Breast epithelium (tissue), 4 donors: ENCODE data around the gene JMY. TPM values are rescaled to one million over a fixed set of nuclear protein-coding genes. Genes with fewer than 3 reads are reported as not detected.

ENCODE experiments used
- DNase-seq, 2 donors: peaks; one replicate each; pipeline ENCODE4 v3.0.0-alpha.2; 2019; ENCODE audit warnings: low spot score in 2 of 2
- H3K27ac ChIP-seq, 2 donors: fragments of 200-600 bp; sonication (generic) in 1 of 2; one replicate each; pipeline ENCODE4 v1.5.1; 2016 to 2019; ENCODE audit warnings: mild to moderate bottlenecking in 1 of 2
- H3K27me3 ChIP-seq, 2 donors: fragments of 200-600 bp; sonication (generic) in 1 of 2; one replicate each; pipeline versions ENCODE4 v1.5.1 to v1.6.0; 2017 to 2019; ENCODE audit warnings: control low read depth in 1 of 2, mild to moderate bottlenecking in 1 of 2
- H3K36me3 ChIP-seq: fragments of 200-600 bp; one replicate; pipeline ENCODE4 v1.5.1; 2019
- H3K4me1 ChIP-seq, 2 donors: fragments of 200-600 bp; sonication (generic); one replicate each; pipeline ENCODE4 v1.5.1; 2016 to 2019; ENCODE audit warnings: control low read depth in 1 of 2
- H3K4me3 ChIP-seq, 3 donors: fragments of 200-600 bp; sonication (generic); 1 replicate in 2 of 3; 2 replicates in 1 of 3; pipeline ENCODE4 v1.5.1; 2016 to 2019; ENCODE audit warnings: mild to moderate bottlenecking in 3 of 3, moderate library complexity in 2 of 3
- H3K9me3 ChIP-seq, 2 donors: fragments of 200-600 bp; sonication (generic) in 1 of 2; one replicate each; pipeline ENCODE4 v1.5.1; 2016 to 2019; ENCODE audit warnings: control low read depth in 1 of 2
- CTCF ChIP-seq, 3 donors: fragments of 450-650 bp; IDR thresholded peaks; one replicate each; pipeline ENCODE4 v1.5.1; 2016 to 2017; ENCODE audit warnings: antibody characterized with exemption in 3 of 3, mild to moderate bottlenecking in 3 of 3, moderate library complexity in 3 of 3
- POLR2A ChIP-seq: fragments of 450-650 bp; IDR thresholded peaks from one replicate; pipeline ENCODE4 v1.6.1; 2016; ENCODE audit warnings: antibody characterized with exemption, mild to moderate bottlenecking, moderate library complexity
- POLR2AphosphoS5 ChIP-seq, 3 donors: sonication (generic); formaldehyde crosslinking; IDR thresholded peaks; one replicate each; pipeline ENCODE4 v1.6.1; 2017; ENCODE audit warnings: antibody characterized with exemption in 3 of 3
- intact Hi-C: fragments of 100-400 bp; cut with DNase I; formaldehyde crosslinking; loops from one replicate; pipeline ENCODE4 v1.15.1; 2023; ENCODE audit warnings: low total_unique reads
- total RNA-seq, 3 donors: library from RNA; depleted of rRNA; stranded (reverse); fragments of >200 nt; gene quantifications; one replicate each; pipeline ENCODE4 v1.1.0, GENCODE V29; 2016

JMY gene
- total RNA-seq, 3 donors from 2014 or later: 15.8 to 29.9 (median 16.1) TPM

GRCh38 chr5:79205965-79206364, 30.0 kb upstream of the JMY start:
- no peak overlapping the region for H3K4me3 ChIP-seq
- H3K27ac ChIP-seq: no peak overlapping the region
- TF ChIP-seq POLR2AphosphoS5 (IDR thresholded peaks at IDR 0.05): no peak
- no peak for TF ChIP-seq POLR2A
- H3K9me3 ChIP-seq: peaks cover 0 to 4% of the 10 kb centered on the region in 2 donors
- DNase-seq: no peak
- no peaks in the 10 kb centered on the region for H3K36me3 ChIP-seq
- H3K4me1 ChIP-seq: no peaks in the 10 kb centered on the region
- intact Hi-C loops: no loop called here
- no peaks in the 10 kb centered on the region for H3K27me3 ChIP-seq

GRCh38 chr5:79206541-79206940, 29.4 kb upstream of the JMY start:
- Histone ChIP-seq H3K36me3 (no peaks in the 10 kb centered on the region), H3K27ac (no peak overlapping the region), H3K4me1 (no peaks in the 10 kb centered on the region), H3K4me3 (no peak overlapping the region), H3K27me3 (no peaks in the 10 kb centered on the region), H3K9me3 (peaks cover 0 to 4% of the 10 kb centered on the region in 2 donors)
- TF ChIP-seq CTCF (IDR thresholded peaks at IDR 0.05) (no peak), POLR2A (no peak), POLR2AphosphoS5 (IDR thresholded peaks at IDR 0.05) (no peak)
- DNase-seq: no peak
- intact Hi-C loops: no loop called here

- H3K27ac ChIP-seq: no peak overlapping the region
- TF ChIP-seq POLR2A: no peak
- no peak for TF ChIP-seq POLR2AphosphoS5 (IDR thresholded peaks at IDR 0.05)
- no peak for DNase-seq
- intact Hi-C loops: no loop called here
- H3K4me1 ChIP-seq: no peaks in the 10 kb centered on the region
- H3K4me3 ChIP-seq: no peak overlapping the region
- peaks cover 0 to 4% of the 10 kb centered on the region in 2 donors for H3K9me3 ChIP-seq
- no peaks in the 10 kb centered on the region for H3K36me3 ChIP-seq
- no peaks in the 10 kb centered on the region for H3K27me3 ChIP-seq
These were observed 26.4 kb upstream of the JMY start for GRCh38 chr5:79209505-79209904.

- Histone ChIP-seq H3K36me3 (no peaks in the 10 kb centered on the region), H3K27ac (no peak overlapping the region)
These were observed 11.5 kb upstream of the JMY start for GRCh38 chr5:79224286-79224984.

GRCh38 chr5:79225026-79225425, 10.9 kb upstream of the JMY start:
- Histone ChIP-seq H3K27me3 (no peaks in the 10 kb centered on the region), H3K27ac (no peak overlapping the region), H3K4me3 (no peak overlapping the region), H3K4me1 (no peaks in the 10 kb centered on the region), H3K36me3 (no peaks in the 10 kb centered on the region), H3K9me3 (no peaks in the 10 kb centered on the region)
- TF ChIP-seq POLR2A (no peak), POLR2AphosphoS5 (IDR thresholded peaks at IDR 0.05) (no peak), CTCF (IDR thresholded peaks at IDR 0.05) (no peak)
- DNase-seq: no peak
- intact Hi-C loops: no loop called here

More at GRCh38 chr5:79224286-79224984, 11.5 kb upstream of the JMY start:
- intact Hi-C loops: no loop called here
- Histone ChIP-seq H3K4me3 (no peak overlapping the region), H3K9me3 (no peaks in the 10 kb centered on the region), H3K4me1 (no peaks in the 10 kb centered on the region), H3K27me3 (no peaks in the 10 kb centered on the region)
- TF ChIP-seq POLR2AphosphoS5 (IDR thresholded peaks at IDR 0.05) (no peak), CTCF (IDR thresholded peaks at IDR 0.05) (no peak), POLR2A (no peak)
- no peak for DNase-seq

GRCh38 chr5:79225441-79225840, 10.5 kb upstream of the JMY start:
- intact Hi-C loops: no loop called here
- no peak for DNase-seq
- H3K4me3 ChIP-seq: no peak overlapping the region
- no peak for TF ChIP-seq CTCF (IDR thresholded peaks at IDR 0.05)
- TF ChIP-seq POLR2AphosphoS5 (IDR thresholded peaks at IDR 0.05): no peak
- no peak for TF ChIP-seq POLR2A
- H3K27ac ChIP-seq: no peak overlapping the region
- H3K27me3 ChIP-seq: no peaks in the 10 kb centered on the region
- H3K4me1 ChIP-seq: no peaks in the 10 kb centered on the region
- H3K9me3 ChIP-seq: no peaks in the 10 kb centered on the region
- no peaks in the 10 kb centered on the region for H3K36me3 ChIP-seq
